ENCODE measurements around the gene SLC66A2. TPM values are rescaled to one million over a fixed set of nuclear protein-coding genes. Genes with fewer than 3 reads are reported as not detected.

The SLC66A2 gene
- total and polyA plus RNA-seq, 10 of the 15 experiments (the other 5 are each of a cell fraction or from before 2014, with no cell fraction given) = 0.69 to 42.5 (median 14.8) TPM

- Histone ChIP-seq H3K27ac (ENCODE audit: control insufficient read depth, insufficient read depth) (peak overlapping the region; percentile 75), H3K36me3 (ENCODE audit: control insufficient read depth in 2 of 2, insufficient read depth in 2 of 2, low read length in 1 of 2) (no peaks in the 10 kb centered on the region), H3K4me1 (ENCODE audit: control insufficient read depth, insufficient read depth, low read length) (peaks cover 21% of the 10 kb centered on the region), H3K9ac (ENCODE audit: control insufficient read depth, insufficient read depth, low read length) (peak overlapping the region; percentile 76), H3K27me3 (replicated peaks in 1 of 2; ENCODE audit: control insufficient read depth in 2 of 2, insufficient read depth in 2 of 2, low read length in 1 of 2) (no peaks in the 10 kb centered on the region), H3K9me3 (replicated peaks; ENCODE audit: control insufficient read depth, insufficient read depth, low read length) (no peaks in the 10 kb centered on the region), H3K4me2 (ENCODE audit: control insufficient read depth, insufficient read depth) (peak overlapping the region; percentile 98), H4K20me1 (ENCODE audit: control insufficient read depth, insufficient read depth) (no peaks in the 10 kb centered on the region), H2AFZ (ENCODE audit: control insufficient read depth, low read depth, low read length) (peak overlapping the region; percentile 44), H3K79me2 (ENCODE audit: control insufficient read depth, insufficient read depth, low read length) (peaks cover 32% of the 10 kb centered on the region), H3K4me3 (peak overlapping the region; percentile 84)
- SMC1A ChIA-PET (ENCODE audit: uncharacterized antibody, unreplicated experiment) = interaction anchor here (0.6 to 1.2 kb wide), 3 partner anchors 84 to 576 kb away, joined by 3 read pairs; partner anchors contain the start of gene RBFA
- BruUV-seq (replicated peaks) = no TSS peak
- no peak for FAIRE-seq
- POLR2A ChIA-PET = interaction anchor here (1.7 kb wide), 1 partner anchor 11 kb away, joined by 4 read pairs; no protein-coding TSS in a partner anchor
- CTCF ChIA-PET = interaction anchor here (1.5 kb wide), 1 partner anchor 13 kb away, joined by 5 read pairs; no protein-coding TSS in a partner anchor
- in situ Hi-C loops (cut with MboI) (loop anchor here (10.0 kb wide), 1 partner anchor 556 kb away; the partner anchor contains the start of gene NFATC1), intact Hi-C loops (cut with micrococcal nuclease; ENCODE audit: unreplicated experiment) (loop anchor here (5.0 kb wide), 1 partner anchor 37 kb away; the partner anchor contains the start of gene TXNL4A)
- no peak for TF ChIP-seq SUPT20H (IDR thresholded peaks at IDR 0.05; ENCODE audit: borderline replicate concordance, control insufficient read depth, low read depth, low read length)
- no peak for TF ChIP-seq IKZF2 (IDR thresholded peaks at IDR 0.05)
- peak; percentile 51; the same call in 1 of the 2 replicates for TF ChIP-seq NKRF (conservative IDR thresholded peaks at IDR 0.05)
- TF ChIP-seq NFIC (IDR thresholded peaks at IDR 0.05; ENCODE audit: low read depth, low read length) = no peak
- 0 out of 2 replicates have a peak, but pooled peaks have one; percentile 22 for TF ChIP-seq DPF2 (IDR thresholded peaks at IDR 0.05)
- peak in 1 of 2 experiments; percentile 53; a peak in 2 of 4 replicates for TF ChIP-seq BHLHE40 (IDR thresholded peaks at IDR 0.05; ENCODE audit: borderline replicate concordance in 1 of 2, low read depth in 2 of 2, low read length in 1 of 2)
- TF ChIP-seq TCF3 (IDR thresholded peaks at IDR 0.05; ENCODE audit: borderline replicate concordance, insufficient read depth, low read depth, low read length) = 0 out of 2 replicates have a peak, but pooled peaks have one; percentile 30
- TF ChIP-seq RAD51 (IDR thresholded peaks at IDR 0.05) = no peak
- TF ChIP-seq LARP7 (IDR thresholded peaks at IDR 0.05) = peak; percentile 53; the same call in 1 of the 2 replicates
- no peak for TF ChIP-seq MEF2B (IDR thresholded peaks at IDR 0.05; ENCODE audit: partially characterized antibody, poor library complexity, severe bottlenecking)
- no peak for TF ChIP-seq MEF2A (IDR thresholded peaks at IDR 0.05; ENCODE audit: insufficient read depth, low read depth, low read length)
- TF ChIP-seq ZNF592 (IDR thresholded peaks at IDR 0.05) = no peak
- TF ChIP-seq BACH1 (IDR thresholded peaks at IDR 0.05; ENCODE audit: borderline replicate concordance) = peak; percentile 54; the same call in 1 of the 2 replicates
- no peak for TF ChIP-seq IRF4 (IDR thresholded peaks at IDR 0.05; ENCODE audit: low read depth, low read length)
- peak; percentile 32; the same call in 1 of the 2 replicates for TF ChIP-seq POLR2A (IDR thresholded peaks at IDR 0.05; ENCODE audit: low read depth, low read length)
- 2% methylated on average over 49 of the region's 81 CpGs for WGBS (ENCODE audit: insufficient coverage, insufficient replicate concordance, low lambda C conversion rate, missing lambda C conversion rate)
- peak; percentile 28 for ATAC-seq
- DNase-seq (ENCODE audit: low read depth, low spot score) = no peak
- RAD21 ChIA-PET (ENCODE audit: unreplicated experiment) = interaction anchor here (0.9 to 1.8 kb wide), 6 partner anchors 9 to 83 kb away, joined by 3 to 5 read pairs (median 4); partner anchors contain the start of gene RBFA
These were observed 725 bp downstream of the SLC66A2 start for GRCh38 chr18:79950515-79951341.

All from GM12878 (cell line).